DOHH2 (cell line): ENCODE measurements around the gene MTFR1L.

Experiments
- CTCF ChIP-seq: fragments of 200-600 bp; sonication (generic); IDR thresholded peaks from one replicate; pipeline ENCODE4 v1.5.1; 2014; ENCODE audit warnings: antibody characterized with exemption, mild to moderate bottlenecking, low read depth, low read length; ENCODE audit not compliant: poor library complexity, severe bottlenecking
- EZH2phosphoT487 ChIP-seq: fragments of 200-600 bp; sonication (generic); IDR thresholded peaks from 2 replicates; pipeline ENCODE4 v1.6.1; 2017; ENCODE audit warnings: borderline replicate concordance, mild to moderate bottlenecking, antibody characterized with exemption, low read length, moderate library complexity, mixed read lengths

- TF ChIP-seq CTCF (no peak), EZH2phosphoT487 (no peak)
These were observed 47.6 kb downstream of the MTFR1L start for GRCh38 chr1:25867210-25867991.
